Measurements from ENCODE around the gene RANBP9.

DNA sequence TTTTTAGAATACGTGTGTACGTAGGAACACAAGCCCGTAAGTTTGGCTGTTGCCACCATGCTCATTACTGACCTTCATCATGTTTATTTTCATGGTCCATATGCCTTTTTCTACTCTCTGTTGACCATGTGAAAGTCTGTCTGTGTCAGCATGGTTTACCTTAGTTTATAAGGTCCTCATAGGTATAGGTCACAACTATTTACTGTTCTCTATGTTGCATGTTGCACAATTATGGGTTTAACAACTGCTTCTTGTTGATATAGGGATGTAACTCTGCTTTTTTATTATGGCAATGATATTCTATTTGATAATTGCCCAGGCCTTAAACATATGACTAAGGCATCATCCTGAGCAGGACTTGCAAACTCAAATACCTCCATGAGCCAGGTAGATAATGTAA is 13.4 kb upstream of the RANBP9 start:
- TF ChIP-seq POLR2AphosphoS5 (IDR thresholded peaks at IDR 0.05) (no peak), CTCF (IDR thresholded peaks at IDR 0.05) (no peak)

All from esophagus muscularis mucosa (tissue), 3 donors.